GM12872 (cell line): ENCODE results near the gene KIF24.
A peak's percentile ranks its signal among the peaks of the same experiment; 100 is the strongest.

Source experiments
- CTCF ChIP-seq: IDR thresholded peaks from 3 replicates; pipeline ENCODE4 v1.5.1; 2011; ENCODE audit warnings: low read depth, mild to moderate bottlenecking, low read length, moderate library complexity; ENCODE audit not compliant: insufficient read depth

KIF24 gene

GRCh38 chr9:34328987-34329832 lies at the start of gene KIF24, which contains the start of gene NUDT2:
Gene KIF24, minus strand, starts transcription at chr9:34329268. Its CDS starts 17,922 bp downstream, at chr9:34311346.
Gene NUDT2, plus strand, starts transcription at chr9:34329569. Its CDS starts 9,471 bp downstream, at chr9:34339040.
- no peak for TF ChIP-seq CTCF

- TF ChIP-seq CTCF: no peak
These were observed 49.5 kb upstream of the KIF24 start for GRCh38 chr9:34378376-34379060.

GRCh38 chr9:34377404-34377746 lies 48.3 kb upstream of the KIF24 start:
- TF ChIP-seq CTCF: no peak

- no peak for TF ChIP-seq CTCF
These were observed 47.7 kb upstream of the KIF24 start, which contains the start of gene MYORG for GRCh38 chr9:34376596-34377403. Gene MYORG, minus strand, starts transcription at chr9:34376898. Its CDS starts 3,955 bp downstream, at chr9:34372943.

- TF ChIP-seq CTCF: peak; percentile 46
These were observed 47.0 kb upstream of the KIF24 start for GRCh38 chr9:34375901-34376595.

GRCh38 chr9:34374905-34375552 lies 46.0 kb upstream of the KIF24 start:
- no peak for TF ChIP-seq CTCF
